HG03025 (cell line): ENCODE results near the gene HEATR1.
"Not testable (repeated sequence)": the region's sequence is repeated elsewhere in the genome, so short reads cannot be mapped to it uniquely, and the experiment has no call there.

Experiments used
- ATAC-seq: cut with Tn5 transposase; IDR thresholded peaks from one replicate; pipeline ENCODE4 v1.9.1; 2021; ENCODE audit warnings: mild to moderate bottlenecking, moderate library complexity; ENCODE audit not compliant: unreplicated experiment, low FRiP score

HEATR1 gene

DNA sequence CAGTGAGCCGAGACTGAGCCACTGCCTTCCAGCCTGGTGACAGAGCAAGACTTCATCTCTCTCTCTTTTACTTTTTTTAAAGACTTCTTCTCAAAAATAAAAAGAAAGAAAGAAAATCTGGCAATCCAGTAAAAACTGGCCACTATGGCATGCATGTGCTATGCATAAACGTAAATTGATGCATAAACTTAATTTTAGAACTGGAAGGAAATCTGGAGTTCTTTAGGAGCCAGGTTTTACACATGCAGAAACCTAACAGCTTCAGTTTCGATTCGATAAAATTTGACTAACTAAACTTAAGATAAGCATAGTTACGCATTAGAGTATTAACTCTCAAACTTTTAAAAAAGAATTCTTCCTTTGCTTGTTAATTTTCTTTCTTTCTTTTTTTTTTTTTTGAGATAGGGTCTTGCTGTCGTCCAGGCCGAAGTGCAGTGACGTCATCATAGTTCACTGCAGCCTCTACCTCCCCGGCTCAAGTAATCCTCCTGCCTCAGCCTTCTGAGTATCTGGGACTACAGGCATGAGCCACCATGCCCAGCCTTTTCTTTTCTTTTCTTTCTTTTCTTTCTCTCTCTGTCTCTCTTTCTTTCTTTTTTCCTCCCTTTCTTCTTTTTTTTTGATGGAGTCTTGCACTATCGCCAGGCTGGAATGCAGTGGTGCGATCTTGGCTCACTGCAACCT lies 92.4 kb downstream of the HEATR1 start:
- no peak for ATAC-seq

GRCh38 chr1:236509647-236510401 lies 94.5 kb downstream of the HEATR1 start:
- no peak for ATAC-seq

DNA sequence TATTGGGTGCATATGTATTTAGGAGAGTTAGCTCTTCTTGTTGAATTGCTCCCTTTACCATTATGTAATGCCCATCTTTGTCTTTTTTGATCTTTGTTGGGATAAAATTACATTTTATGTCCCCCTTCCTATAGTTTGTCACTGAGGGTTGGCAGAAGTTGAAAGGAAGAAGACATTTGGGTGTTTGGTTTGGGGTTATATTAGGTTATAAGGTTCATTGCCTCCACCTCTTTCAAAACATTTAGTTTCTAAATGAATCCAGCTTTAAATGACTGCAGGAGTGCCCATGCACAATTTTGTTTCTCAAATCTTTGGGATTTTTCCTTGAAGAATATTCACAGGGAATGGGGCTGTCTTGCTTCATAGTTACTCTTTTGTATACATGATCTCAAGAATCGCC lies 95.1 kb downstream of the HEATR1 start:
- no peak for ATAC-seq

DNA sequence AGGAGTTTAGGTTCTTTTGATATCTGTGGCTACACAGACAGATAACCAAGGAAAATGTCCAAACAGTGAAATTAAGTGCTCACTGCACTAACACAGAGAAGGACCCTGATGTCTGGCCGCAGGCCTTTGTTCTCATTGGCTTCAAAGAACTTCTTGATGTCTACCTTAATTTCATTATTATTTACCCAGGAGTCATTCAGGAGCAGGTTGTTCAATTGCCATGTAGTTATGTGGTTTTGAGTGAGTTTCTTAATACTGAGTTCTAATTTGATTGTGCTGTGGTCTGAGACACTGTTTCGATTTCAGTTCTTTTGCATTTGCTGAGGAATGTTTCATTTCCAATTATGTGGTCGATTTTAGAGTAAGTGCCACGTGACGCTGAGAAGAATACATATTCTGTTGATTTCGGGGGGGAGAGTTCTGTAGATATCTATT lies 95.7 kb downstream of the HEATR1 start:
- ATAC-seq: no peak

DNA sequence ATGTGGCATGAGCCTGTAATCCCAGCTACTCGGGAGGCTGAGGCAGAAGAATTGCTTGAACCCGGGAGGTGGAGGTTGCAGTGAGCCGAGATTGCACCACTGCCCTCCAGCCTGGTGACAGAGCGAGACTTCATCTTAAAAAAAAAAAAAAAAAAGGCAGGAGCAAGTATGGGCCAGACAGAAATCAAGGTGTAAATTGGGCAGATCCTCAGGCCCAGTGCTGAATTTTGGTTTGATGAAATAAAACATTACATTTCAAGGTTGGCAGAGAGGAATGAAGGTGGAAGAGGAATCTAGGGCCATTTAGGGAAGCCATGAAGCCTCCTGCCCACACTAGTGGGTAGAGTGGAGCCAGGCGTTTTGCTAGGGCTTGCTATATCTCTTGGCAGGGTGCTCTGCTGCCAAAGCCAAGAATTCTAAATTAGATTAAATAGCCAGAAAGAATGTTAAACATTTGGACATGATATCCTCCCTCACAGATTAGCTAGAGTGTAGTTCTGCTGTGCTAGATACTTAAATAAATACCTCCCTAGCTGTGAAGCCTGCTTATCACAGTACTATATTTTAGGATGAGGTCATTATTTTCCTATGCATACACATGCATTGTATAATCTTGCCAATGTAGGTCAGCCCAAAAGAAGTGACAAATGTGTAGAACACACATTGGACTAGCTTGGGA lies 97.2 kb downstream of the HEATR1 start:
- ATAC-seq: no peak

- ATAC-seq: not testable (repeated sequence)
Measured at GRCh38 chr1:236504338-236504737, 100.0 kb downstream of the HEATR1 start.

- no peak for ATAC-seq
Measured at GRCh38 chr1:236502972-236503639, 101.2 kb downstream of the HEATR1 start.

GRCh38 chr1:236502579-236502971 lies 101.7 kb downstream of the HEATR1 start:
- ATAC-seq: no peak

DNA sequence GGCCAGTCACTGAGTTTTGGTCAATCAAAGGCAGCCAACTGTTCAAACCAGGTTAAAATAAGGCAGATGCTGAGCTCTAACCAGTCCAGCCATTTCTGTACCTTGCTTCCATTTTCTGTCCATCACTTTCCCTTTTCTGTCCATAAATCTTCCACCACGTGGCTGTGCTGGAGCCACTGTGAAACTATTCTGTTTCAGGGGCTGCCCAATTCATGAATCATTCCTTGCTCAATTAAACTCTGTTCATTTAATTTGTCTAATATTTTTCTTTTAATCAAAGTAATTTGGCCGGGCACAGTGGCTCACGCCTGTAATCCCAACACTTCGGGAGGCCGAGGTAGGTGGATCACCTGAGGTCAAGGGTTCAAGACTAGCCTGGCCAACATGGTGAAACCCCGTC lies 103.2 kb downstream of the HEATR1 start:
- no peak for ATAC-seq
